Measurements from ENCODE around the gene BROX. TPM values are rescaled to one million over a fixed set of nuclear protein-coding genes. Genes with fewer than 3 reads are reported as not detected.

Gene BROX
- total and polyA plus RNA-seq, 12 donors = 8.9 to 40.5 (median 34.3) TPM

- Histone ChIP-seq H3K4me1 (peaks cover 0 to 6% (median 2%) of the 10 kb centered on the region in 9 donors), H3K27ac (no peak overlapping the region), H3K27me3 (no peaks in the 10 kb centered on the region), H3K36me3 (peaks cover 0 to 46% (median 13%) of the 10 kb centered on the region in 9 donors), H3K9me3 (peaks cover 0 to 9% (median 0%) of the 10 kb centered on the region in 11 donors), H3K4me3 (no peak overlapping the region)
- intact Hi-C loops (cut with DNase I) = loop anchor here in 1 of 10 donors (10.0 kb wide), 1 partner anchor 49 kb away; no protein-coding TSS in a partner anchor
- 93 to 94% methylated on average over 1 of the region's 1 CpG for WGBS, 2 donors
- ATAC-seq (no peak), DNase-seq (no peak)
- no peak for TF ChIP-seq CTCF (IDR thresholded peaks at IDR 0.05)
These were observed 8.1 kb upstream of the BROX start for GRCh38 chr1:222704260-222704659.

GRCh38 chr1:222706815-222707214 is 5.5 kb upstream of the BROX start:
- ATAC-seq (no peak), DNase-seq (no peak)
- intact Hi-C loops (cut with DNase I) = loop anchor here in 1 of 10 donors (10.0 kb wide), 1 partner anchor 52 kb away; no protein-coding TSS in a partner anchor
- Histone ChIP-seq H3K27me3 (no peaks in the 10 kb centered on the region), H3K27ac (no peak overlapping the region), H3K36me3 (peaks cover 0 to 21% (median 0%) of the 10 kb centered on the region in 9 donors), H3K9me3 (peaks cover 0 to 9% (median 0%) of the 10 kb centered on the region in 11 donors), H3K4me1 (peaks cover 0 to 25% (median 19%) of the 10 kb centered on the region in 9 donors), H3K4me3 (no peak overlapping the region)
- TF ChIP-seq CTCF (IDR thresholded peaks at IDR 0.05) = peak in 1 of 9 donors; percentile 5
- WGBS, 2 donors = 74 to 94% methylated on average over 4 of the region's 4 CpGs

GRCh38 chr1:222709700-222710153 is 2.6 kb upstream of the BROX start:
- Histone ChIP-seq H3K9me3 (peaks cover 0 to under 1% (median 0%) of the 10 kb centered on the region in 11 donors), H3K36me3 (peaks cover 0 to 6% (median 0%) of the 10 kb centered on the region in 9 donors), H3K4me1 (peaks cover 0 to 36% (median 26%) of the 10 kb centered on the region in 9 donors), H3K27ac (peak overlapping the region in 1 of 10 donors; percentile 98), H3K27me3 (no peaks in the 10 kb centered on the region), H3K4me3 (peak overlapping the region in 1 of 10 donors; percentile 2)
- DNase-seq (no peak), ATAC-seq (no peak)
- 68 to 70% methylated on average over 5 of the region's 5 CpGs for WGBS, 2 donors
- TF ChIP-seq CTCF (IDR thresholded peaks at IDR 0.05) = no peak
- intact Hi-C loops (cut with DNase I) = loop anchor here in 4 of 10 donors (5.0 to 10.0 kb wide), 4 partner anchors 55 to 245 kb away; no protein-coding TSS in a partner anchor

- Histone ChIP-seq H3K4me1 (peaks cover 0 to 40% (median 28%) of the 10 kb centered on the region in 9 donors), H3K36me3 (peaks cover 0 to 23% (median 8%) of the 10 kb centered on the region in 9 donors), H3K9me3 (no peaks in the 10 kb centered on the region), H3K27me3 (no peaks in the 10 kb centered on the region), H3K27ac (peak overlapping the region; percentile 92 to 99 (median 94)), H3K4me3 (peak overlapping the region; percentile 57 to 97 (median 90))
- DNase-seq (peak; percentile 40 to 65), ATAC-seq (peak; percentile 16 to 68 (median 32))
- intact Hi-C loops (cut with DNase I) = loop anchor here in 4 of 10 donors (5.0 to 10.0 kb wide), 3 partner anchors 67 to 247 kb away; no protein-coding TSS in a partner anchor
- no peak for TF ChIP-seq CTCF (IDR thresholded peaks at IDR 0.05)
- 0% methylated on average over 41 to 42 of the region's 42 CpGs for WGBS, 2 donors
These were observed 778 bp upstream of the BROX start for GRCh38 chr1:222711319-222712252.
